ENCODE results near the gene GRIPAP1. TPM values are rescaled to one million over a fixed set of nuclear protein-coding genes. Genes with fewer than 3 reads are reported as not detected.
A peak's percentile ranks its signal among the peaks of the same experiment; 100 is the strongest.

The GRIPAP1 gene
- total RNA-seq, 2 donors from 2014 or later = 22.8 to 42.5 TPM

- no peaks in the 10 kb centered on the region for H3K27me3 ChIP-seq
- no peak overlapping the region for H3K4me3 ChIP-seq
- 40% methylated on average over 1 of the region's 6 CpGs; no CpG with 5 or more reads in 1 of the 2 donors for WGBS, 2 donors
- H3K36me3 ChIP-seq (replicated peaks in 1 of 2; ENCODE audit: insufficient read depth in 1 of 2, low read depth in 2 of 2) = peaks cover 0 to 3% of the 10 kb centered on the region in 2 donors
- DNase-seq = no peak
- no peaks in the 10 kb centered on the region for H3K4me1 ChIP-seq
- ATAC-seq = no peak
- intact Hi-C loops (cut with DNase I) = no loop called here
- no peak overlapping the region for H3K27ac ChIP-seq
- TF ChIP-seq POLR2A (IDR thresholded peaks at IDR 0.05) = no peak
- TF ChIP-seq, protein P1, sequence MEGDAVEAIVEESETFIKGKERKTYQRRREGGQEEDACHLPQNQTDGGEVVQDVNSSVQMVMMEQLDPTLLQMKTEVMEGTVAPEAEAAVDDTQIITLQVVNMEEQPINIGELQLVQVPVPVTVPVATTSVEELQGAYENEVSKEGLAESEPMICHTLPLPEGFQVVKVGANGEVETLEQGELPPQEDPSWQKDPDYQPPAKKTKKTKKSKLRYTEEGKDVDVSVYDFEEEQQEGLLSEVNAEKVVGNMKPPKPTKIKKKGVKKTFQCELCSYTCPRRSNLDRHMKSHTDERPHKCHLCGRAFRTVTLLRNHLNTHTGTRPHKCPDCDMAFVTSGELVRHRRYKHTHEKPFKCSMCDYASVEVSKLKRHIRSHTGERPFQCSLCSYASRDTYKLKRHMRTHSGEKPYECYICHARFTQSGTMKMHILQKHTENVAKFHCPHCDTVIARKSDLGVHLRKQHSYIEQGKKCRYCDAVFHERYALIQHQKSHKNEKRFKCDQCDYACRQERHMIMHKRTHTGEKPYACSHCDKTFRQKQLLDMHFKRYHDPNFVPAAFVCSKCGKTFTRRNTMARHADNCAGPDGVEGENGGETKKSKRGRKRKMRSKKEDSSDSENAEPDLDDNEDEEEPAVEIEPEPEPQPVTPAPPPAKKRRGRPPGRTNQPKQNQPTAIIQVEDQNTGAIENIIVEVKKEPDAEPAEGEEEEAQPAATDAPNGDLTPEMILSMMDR (IDR thresholded peaks at IDR 0.05) = no peak
- H3K9me3 ChIP-seq = no peaks in the 10 kb centered on the region
Measured at GRCh38 chrX:49030283-49030682, 28.2 kb upstream of the GRIPAP1 start.

- no peak overlapping the region for H3K4me3 ChIP-seq
- H3K4me1 ChIP-seq = no peaks in the 10 kb centered on the region
- TF ChIP-seq, protein P1 (IDR thresholded peaks at IDR 0.05) = no peak
- TF ChIP-seq POLR2A (IDR thresholded peaks at IDR 0.05) = no peak
- H3K9me3 ChIP-seq = no peaks in the 10 kb centered on the region
- WGBS, 2 donors = 76% methylated on average over 2 of the region's 6 CpGs; no CpG with 5 or more reads in 1 of the 2 donors
- ATAC-seq (peak; percentile 15), DNase-seq (no peak)
- H3K36me3 ChIP-seq (replicated peaks in 1 of 2; ENCODE audit: insufficient read depth in 1 of 2, low read depth in 2 of 2) = peaks cover 0 to 3% of the 10 kb centered on the region in 2 donors
- H3K27me3 ChIP-seq = no peaks in the 10 kb centered on the region
- intact Hi-C loops (cut with DNase I) = no loop called here
- H3K27ac ChIP-seq = no peak overlapping the region
Measured at GRCh38 chrX:49029876-49030275, 27.8 kb upstream of the GRIPAP1 start.

GRCh38 chrX:49019599-49020249, 17.7 kb upstream of the GRIPAP1 start:
- no peaks in the 10 kb centered on the region for H3K27me3 ChIP-seq
- 65 to 73% methylated on average over 7 of the region's 7 CpGs for WGBS, 2 donors
- DNase-seq = no peak
- no peaks in the 10 kb centered on the region for H3K36me3 ChIP-seq (replicated peaks in 1 of 2; ENCODE audit: insufficient read depth in 1 of 2, low read depth in 2 of 2)
- TF ChIP-seq, protein P1 (IDR thresholded peaks at IDR 0.05) = no peak
- no peak for TF ChIP-seq POLR2A (IDR thresholded peaks at IDR 0.05)
- H3K4me3 ChIP-seq = no peak overlapping the region
- H3K27ac ChIP-seq = no peak overlapping the region
- intact Hi-C loops (cut with DNase I) = no loop called here
- H3K9me3 ChIP-seq = no peaks in the 10 kb centered on the region
- H3K4me1 ChIP-seq = no peaks in the 10 kb centered on the region
- no peak for ATAC-seq

GRCh38 chrX:49019050-49019449, 17.0 kb upstream of the GRIPAP1 start:
- ATAC-seq (no peak), DNase-seq (no peak)
- 71 to 90% methylated on average over 1 to 2 of the region's 2 CpGs for WGBS, 2 donors
- no peak for TF ChIP-seq POLR2A (IDR thresholded peaks at IDR 0.05)
- TF ChIP-seq, protein P1 (IDR thresholded peaks at IDR 0.05) = no peak
- H3K4me1 ChIP-seq = no peaks in the 10 kb centered on the region
- no peaks in the 10 kb centered on the region for H3K36me3 ChIP-seq (replicated peaks in 1 of 2; ENCODE audit: insufficient read depth in 1 of 2, low read depth in 2 of 2)
- H3K9me3 ChIP-seq = no peaks in the 10 kb centered on the region
- no peak overlapping the region for H3K4me3 ChIP-seq
- intact Hi-C loops (cut with DNase I) = no loop called here
- no peaks in the 10 kb centered on the region for H3K27me3 ChIP-seq
- no peak overlapping the region for H3K27ac ChIP-seq

GRCh38 chrX:49003696-49004095, 1.6 kb upstream of the GRIPAP1 start:
- DNase-seq (no peak), ATAC-seq (no peak)
- Histone ChIP-seq H3K9me3 (no peaks in the 10 kb centered on the region), H3K4me1 (peaks cover 10% of the 10 kb centered on the region), H3K27me3 (no peaks in the 10 kb centered on the region), H3K4me3 (no peak overlapping the region), H3K36me3 (replicated peaks in 1 of 2; ENCODE audit: insufficient read depth in 1 of 2, low read depth in 2 of 2) (no peaks in the 10 kb centered on the region), H3K27ac (no peak overlapping the region)
- 75 to 82% methylated on average over 5 of the region's 5 CpGs for WGBS, 2 donors
- intact Hi-C loops (cut with DNase I) = no loop called here
- TF ChIP-seq, protein P1 (IDR thresholded peaks at IDR 0.05) = no peak
- no peak for TF ChIP-seq POLR2A (IDR thresholded peaks at IDR 0.05)

Data from body of pancreas (tissue), 4 donors.